Endothelial cell of umbilical vein (primary cell): ENCODE measurements around the gene EFEMP1. TPM values are rescaled to one million over a fixed set of nuclear protein-coding genes. Genes with fewer than 3 reads are reported as not detected.

ENCODE experiments used
- BruUV-seq: library from RNA; stranded (reverse); fragments of 400-500 nt; replicated peaks from 2 replicates; lab custom pipeline; 2021; lab: Mats Ljungman, UMichigan
- CTCF ChIA-PET: fragments of 300-600, 350-600 bp; sonication (Branson Sonifier 250); formaldehyde crosslinking; loops from one replicate; lab custom pipeline; 2021; ENCODE audit warnings: antibody characterized with exemption, inconsistent platforms; lab: Charles Lee
- POLR2A ChIA-PET: fragments of 300-600, 350-600 bp; sonication (Branson Sonifier 250); formaldehyde crosslinking; loops from one replicate; lab custom pipeline; 2021; ENCODE audit warnings: antibody characterized with exemption, inconsistent platforms; lab: Charles Lee
- DNase-seq: peaks from one replicate; pipeline ENCODE4 v3.0.0-alpha.2; 2011; ENCODE audit warnings: low read depth, low spot score
- FAIRE-seq: peaks from 2 replicates; lab custom pipeline; 2011; peaks lifted over from hg19 to GRCh38; lab: Jason Lieb, UNC
- H2AFZ ChIP-seq: 2 replicates; pipeline ENCODE4 v1.6.0; 2012; ENCODE audit warnings: low read depth, low read length, control low read depth, inconsistent platforms
- H3K27ac ChIP-seq: 2 replicates; pipeline ENCODE4 v1.5.1; 2011; ENCODE audit warnings: low read depth, mild to moderate bottlenecking, control low read depth, low read length, moderate library complexity; ENCODE audit not compliant: insufficient read depth
- H3K27me3 ChIP-seq, 2 experiments: 2 replicates each; pipeline versions ENCODE4 v1.6.0 to v1.6.1; 2011; ENCODE audit warnings: low read length in 2 of 2, mixed read lengths in 1 of 2; ENCODE audit not compliant: control insufficient read depth in 2 of 2, insufficient read depth in 2 of 2
- H3K36me3 ChIP-seq, 2 experiments: 2 replicates in 1 of 2; 3 replicates in 1 of 2; pipeline ENCODE4 v1.5.1; 2011; ENCODE audit warnings: low read length in 2 of 2, mild to moderate bottlenecking in 1 of 2, moderate library complexity in 1 of 2; ENCODE audit not compliant: control insufficient read depth in 2 of 2, insufficient read depth in 2 of 2; ENCODE audit errors: extremely low read depth in 1 of 2
- H3K4me1 ChIP-seq: 3 replicates; pipeline ENCODE4 v1.5.1; 2011; ENCODE audit warnings: mild to moderate bottlenecking, low read length; ENCODE audit not compliant: control insufficient read depth, insufficient read depth; ENCODE audit errors: extremely low read depth
- H3K4me2 ChIP-seq: 2 replicates; pipeline ENCODE4 v1.6.1; 2011; ENCODE audit warnings: low read length, control low read depth, mixed read lengths; ENCODE audit not compliant: insufficient read depth
- H3K4me3 ChIP-seq, 3 experiments: fragments of 200-600 bp in 1 of 3; sonication (generic), shearing (Covaris generic) in 1 of 3; replicated peaks in 1 of 3; 2 replicates each; pipeline ENCODE4 v1.5.1; 2011 to 2016; ENCODE audit warnings: control low read depth in 3 of 3, low read length in 3 of 3, mild to moderate bottlenecking in 2 of 3, inconsistent platforms in 1 of 3, low read depth in 1 of 3, moderate library complexity in 1 of 3; ENCODE audit not compliant: insufficient read depth in 1 of 3
- H3K79me2 ChIP-seq: 2 replicates; pipeline ENCODE4 v1.6.0; 2012; ENCODE audit warnings: low read length, inconsistent platforms; ENCODE audit not compliant: control insufficient read depth, insufficient read depth
- H3K9ac ChIP-seq: replicated peaks from 2 replicates; pipeline ENCODE3; 2011; ENCODE audit warnings: low read length, control low read depth; ENCODE audit not compliant: insufficient read depth; ENCODE audit errors: extremely low read depth
- H3K9me1 ChIP-seq: replicated peaks from 3 replicates; pipeline ENCODE4 v1.6.0; 2011; ENCODE audit warnings: mild to moderate bottlenecking, low read length; ENCODE audit not compliant: control insufficient read depth, insufficient read depth; ENCODE audit errors: extremely low read depth
- H3K9me3 ChIP-seq: replicated peaks from 2 replicates; pipeline ENCODE4 v1.5.1; 2012; ENCODE audit warnings: low read length, inconsistent platforms; ENCODE audit not compliant: control insufficient read depth, insufficient read depth
- H4K20me1 ChIP-seq: replicated peaks from 2 replicates; pipeline ENCODE3; 2011; ENCODE audit warnings: mild to moderate bottlenecking, low read length; ENCODE audit not compliant: control insufficient read depth, insufficient read depth; ENCODE audit errors: extremely low read depth
- FOS ChIP-seq: IDR thresholded peaks from 2 replicates; pipeline ENCODE4 v1.6.1; 2011; ENCODE audit warnings: mild to moderate bottlenecking, low read length, moderate library complexity, borderline replicate concordance; ENCODE audit not compliant: insufficient read depth
- GATA2 ChIP-seq: IDR thresholded peaks from 2 replicates; pipeline ENCODE4 v1.7.0; 2011; ENCODE audit warnings: low read depth, mild to moderate bottlenecking, moderate library complexity, mixed read lengths, low read length; ENCODE audit not compliant: insufficient read length, insufficient read depth
- POLR2A ChIP-seq: IDR thresholded peaks from 2 replicates; pipeline ENCODE4 v1.6.1; 2012; ENCODE audit warnings: low read depth, mild to moderate bottlenecking, control low read depth, low read length
- POLR2AphosphoS5 ChIP-seq: IDR thresholded peaks from 2 replicates; pipeline ENCODE4 v1.6.1; 2012; ENCODE audit warnings: low read depth, mild to moderate bottlenecking, control low read depth, low read length, moderate library complexity; ENCODE audit not compliant: insufficient read depth
- dilution Hi-C: fragments of 300-500 bp; cut with MboI; formaldehyde crosslinking; loops from one replicate; pipeline ENCODE4 v1.15.0; 2019; ENCODE audit warnings: low sequenced_read_pairs; ENCODE audit not compliant: extremely low pct_ligation_motif_present
- intact Hi-C: fragments of 100-400 bp; cut with micrococcal nuclease; formaldehyde crosslinking; loops from one replicate; pipeline ENCODE4 v1.10.0; 2022
- polyA plus RNA-seq, 4 experiments: library from polyadenylated mRNA; depleted of rRNA in 3 of 4; stranded (reverse) in 3 of 4; unstranded in 1 of 4; fragments of >200 nt; gene quantifications; 2 replicates each; pipeline versions ENCODE4 v1.2.1 to v1.2.3, GENCODE V29; 2011 to 2012; ENCODE audit warnings: missing spikeins in 1 of 4
- total RNA-seq: library from RNA; stranded (reverse); gene quantifications from 2 replicates; pipeline ENCODE4 v1.2.3, GENCODE V29; 2021

EFEMP1 gene
- total and polyA plus RNA-seq, 2 donors (not counting 3 experiments of a cell fraction or from before 2014, with no cell fraction given) = 2,981 to 11,813 TPM

DNA sequence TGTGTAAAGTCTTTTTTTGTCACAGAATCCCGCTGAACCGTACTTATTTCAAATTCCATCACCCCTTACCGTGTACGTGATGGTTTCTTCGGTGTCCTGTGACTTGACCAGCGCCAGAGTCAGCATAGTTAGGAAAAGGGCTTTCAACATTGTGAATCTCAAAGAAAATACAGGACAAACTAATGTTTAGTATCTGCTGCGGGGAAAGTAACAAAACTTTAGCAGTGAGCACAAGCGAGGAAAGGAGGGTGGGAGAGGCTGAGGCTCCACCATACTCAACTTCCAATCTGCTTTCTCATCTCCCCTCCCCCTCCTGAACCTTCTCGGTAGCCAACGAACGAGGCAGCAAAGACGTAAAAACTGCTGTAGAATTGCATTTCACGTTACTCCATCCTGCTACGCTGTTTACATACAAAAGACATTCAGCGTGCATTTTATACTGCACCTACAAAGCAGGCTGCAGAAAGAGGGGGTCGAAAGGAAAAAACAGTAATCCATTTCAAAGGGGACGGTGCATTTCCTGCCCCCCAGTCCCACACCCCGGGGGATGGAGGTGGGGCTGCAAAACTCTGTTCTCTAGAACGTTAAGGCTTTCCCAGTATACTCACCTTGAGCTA lies 1.2 kb downstream of the EFEMP1 start:
- Histone ChIP-seq H3K4me1 (peaks cover 53% of the 10 kb centered on the region), H4K20me1 (no peaks in the 10 kb centered on the region), H3K9me3 (no peaks in the 10 kb centered on the region), H3K9ac (peak overlapping the region; percentile 98), H2AFZ (no peak overlapping the region), H3K9me1 (no peaks in the 10 kb centered on the region), H3K79me2 (peaks cover 70% of the 10 kb centered on the region), H3K4me3 (peak overlapping the region; percentile 57 to 97 (median 91)), H3K36me3 (peaks cover 24 to 38% of the 10 kb centered on the region in 2 experiments), H3K4me2 (peak overlapping the region; percentile 99), H3K27me3 (no peaks in the 10 kb centered on the region), H3K27ac (peak overlapping the region; percentile 82)
- FAIRE-seq (peak; percentile 50), DNase-seq (peak; percentile 79)
- dilution Hi-C loops (no loop called here), intact Hi-C loops (loop anchor here (1.0 to 5.0 kb wide), 4 partner anchors 35 to 205 kb away; no protein-coding TSS in a partner anchor)
- ChIA-PET CTCF (interaction anchor here (0.9 to 1.9 kb wide), 6 partner anchors 39 to 208 kb away, joined by 3 to 25 read pairs (median 6); no protein-coding TSS in a partner anchor), POLR2A (interaction anchor here (0.7 to 2.0 kb wide), 8 partner anchors 17 to 93 kb away, joined by 3 to 30 read pairs (median 5); no protein-coding TSS in a partner anchor)
- BruUV-seq = TSS peak; percentile 16
- peak; percentile 48 for TF ChIP-seq GATA2
- no peak for TF ChIP-seq FOS
- peak; percentile 53 for TF ChIP-seq POLR2AphosphoS5

DNA sequence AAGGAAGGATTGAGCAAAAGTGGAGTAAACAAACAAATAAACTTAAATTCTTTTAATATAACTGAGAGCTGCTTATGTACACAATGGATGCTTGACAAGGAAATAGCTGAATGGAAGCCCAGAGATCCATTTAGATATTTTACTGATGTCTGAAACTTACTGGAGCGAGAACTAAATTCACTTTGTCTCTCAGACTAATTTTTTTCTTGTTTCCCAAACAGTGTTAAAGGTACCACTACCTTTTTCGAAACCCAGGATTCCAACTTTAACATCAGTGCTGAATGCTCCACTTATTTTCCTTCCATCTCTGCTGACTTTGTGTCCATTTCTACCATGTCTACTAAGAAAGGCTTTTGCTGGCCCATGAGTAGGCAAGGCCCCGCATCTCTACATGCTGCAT lies 4.0 kb downstream of the EFEMP1 start:
- H3K4me2 ChIP-seq = peak overlapping the region; percentile 99
- no TSS peak for BruUV-seq
- peaks cover 34 to 57% of the 10 kb centered on the region in 2 experiments for H3K36me3 ChIP-seq
- H3K27ac ChIP-seq = peak overlapping the region; percentile 82
- POLR2A ChIA-PET = interaction anchor here (1.5 to 2.6 kb wide), 3 partner anchors 42 to 73 kb away, joined by 5 to 12 read pairs (median 5); no protein-coding TSS in a partner anchor
- peak overlapping the region in 2 of 3 experiments; percentile 57 to 97 for H3K4me3 ChIP-seq
- no peak overlapping the region for H2AFZ ChIP-seq
- H3K27me3 ChIP-seq = no peaks in the 10 kb centered on the region
- no peaks in the 10 kb centered on the region for H4K20me1 ChIP-seq
- DNase-seq (no peak), FAIRE-seq (no peak)
- H3K9ac ChIP-seq = peak overlapping the region; percentile 98
- intact Hi-C loops (no loop called here), dilution Hi-C loops (no loop called here)
- H3K9me1 ChIP-seq = no peaks in the 10 kb centered on the region
- TF ChIP-seq FOS = no peak
- peak; percentile 72 for TF ChIP-seq POLR2AphosphoS5
- TF ChIP-seq POLR2A = peak; percentile 94
- CTCF ChIA-PET = interaction anchor here (1.0 to 4.3 kb wide), 5 partner anchors 10 to 90 kb away, joined by 3 to 25 read pairs (median 4); no protein-coding TSS in a partner anchor
- H3K79me2 ChIP-seq = peaks cover 98% of the 10 kb centered on the region
- peaks cover 72% of the 10 kb centered on the region for H3K4me1 ChIP-seq
- no peaks in the 10 kb centered on the region for H3K9me3 ChIP-seq
